Stimulated activated CD4-positive, alpha-beta T cell treated with anti-CD3 and anti-CD28 coated beads, Interleukin-1b, Interleukin-23, amount 100 ng/mL, for 4 hours (primary cell): ENCODE results near the gene VASN.

Experiments
- DNase-seq, 2 donors: peaks; one replicate each; pipeline ENCODE4 v3.0.0-alpha.2; 2020; ENCODE audit warnings: low read depth in 2 of 2

Gene VASN

DNA sequence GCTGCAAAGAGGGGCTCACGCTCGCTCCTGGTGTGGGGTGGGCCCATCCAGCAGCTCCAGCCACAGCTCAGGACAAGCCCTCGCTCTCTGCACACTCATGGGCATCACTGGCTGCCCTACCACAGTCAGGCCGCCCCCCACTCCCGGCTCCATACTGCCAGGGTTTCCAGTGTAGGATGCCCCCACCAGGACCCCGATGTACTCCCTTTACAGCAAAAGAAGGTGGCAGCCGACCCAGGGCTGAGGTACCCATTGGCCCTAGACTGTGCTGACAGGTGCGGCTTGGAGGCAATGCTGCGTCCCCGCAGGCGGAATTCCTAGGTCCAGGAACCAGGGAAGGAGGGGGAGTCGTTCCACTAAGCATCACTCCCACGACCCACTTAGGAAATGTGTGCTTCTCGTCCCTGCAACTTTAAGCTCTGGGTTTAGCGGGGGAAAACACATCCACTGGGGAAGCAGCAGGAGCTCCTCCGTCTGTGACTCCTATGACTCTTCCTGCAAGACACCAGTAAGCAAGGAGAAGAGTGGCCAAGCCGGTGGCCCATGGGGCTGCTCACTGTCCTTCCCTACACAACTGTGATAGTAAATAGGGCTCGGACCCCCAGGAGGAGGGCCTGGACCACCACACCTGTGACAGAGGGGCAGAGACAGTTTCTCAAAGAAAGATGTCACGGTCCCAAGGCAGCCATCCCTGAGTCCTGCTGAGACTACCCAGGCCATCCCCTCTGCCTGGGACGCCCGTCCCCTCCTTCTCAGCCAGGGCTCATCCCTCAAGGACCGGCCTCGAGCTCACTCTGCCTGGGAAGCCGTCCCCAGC lies 31.7 kb downstream of the VASN start:
- no peak for DNase-seq

DNA sequence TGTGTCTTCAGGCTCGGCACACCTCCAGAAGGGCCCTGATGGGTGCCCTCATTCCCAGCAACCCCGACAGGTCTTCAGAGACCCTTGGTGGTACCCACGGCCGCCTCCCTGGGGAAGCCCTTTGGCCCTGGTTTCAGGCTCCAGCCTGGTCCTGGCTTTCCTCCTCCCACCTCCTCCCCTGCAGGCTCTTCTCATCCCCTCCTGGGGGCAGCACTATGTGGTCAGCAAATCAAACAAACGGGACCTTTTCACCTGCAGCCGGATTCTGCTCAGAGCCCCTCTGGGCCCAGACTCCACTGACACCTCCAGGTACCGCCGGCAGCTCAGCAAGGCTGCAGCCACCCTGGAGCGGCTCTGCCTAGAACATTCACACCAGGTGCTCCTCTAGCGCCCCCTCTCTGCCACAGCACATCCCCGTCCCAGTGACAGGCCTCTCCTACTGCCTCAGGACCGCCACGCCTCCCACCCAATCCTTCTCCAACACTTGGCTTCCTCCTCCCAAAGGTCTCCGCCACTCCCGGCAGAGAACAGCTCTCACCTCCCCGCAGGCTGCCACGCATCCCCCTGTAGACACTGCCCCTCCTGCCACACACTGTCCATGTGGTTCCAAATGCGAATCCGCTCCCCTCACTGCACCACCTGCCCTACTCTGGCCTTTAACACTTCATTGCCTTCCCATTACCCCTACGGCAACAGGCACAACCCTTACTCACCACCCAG lies 32.8 kb downstream of the VASN start:
- DNase-seq: no peak

DNA sequence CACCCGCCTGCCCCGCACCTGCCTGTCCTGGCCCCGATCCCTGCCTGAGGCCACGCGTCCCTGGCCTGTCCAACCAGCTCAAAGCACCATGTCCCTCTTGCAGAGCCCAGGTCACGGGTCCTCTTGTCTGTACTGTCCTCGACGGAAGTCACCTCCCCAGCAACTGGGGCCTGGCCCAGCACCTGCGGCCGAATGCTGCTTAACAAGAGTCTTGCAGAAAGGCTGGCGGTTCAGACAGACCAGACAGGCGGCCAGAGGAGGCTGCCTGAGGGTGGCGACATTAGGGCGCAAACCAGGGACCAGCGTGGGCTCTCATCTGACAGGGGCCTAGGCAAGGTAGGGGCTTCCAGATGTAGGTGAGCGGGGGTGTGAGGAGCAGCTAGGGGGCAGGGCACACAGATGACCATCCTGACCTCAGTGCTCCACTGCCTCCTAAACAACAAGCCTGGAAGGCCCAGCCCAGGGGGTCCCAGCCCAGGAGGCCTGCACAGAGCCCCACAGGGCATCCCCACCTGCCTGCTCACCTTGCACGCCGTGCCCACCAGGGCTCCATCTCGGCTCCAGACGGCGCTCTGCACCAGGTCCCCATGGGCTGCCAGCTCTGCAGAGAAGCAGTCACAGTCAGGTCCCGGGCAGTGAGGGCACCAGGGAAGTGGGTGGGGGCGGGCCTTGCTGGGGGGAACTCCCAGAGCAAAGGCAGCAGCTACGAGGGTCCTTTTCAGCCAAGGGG lies 33.5 kb downstream of the VASN start:
- DNase-seq: no peak

DNA sequence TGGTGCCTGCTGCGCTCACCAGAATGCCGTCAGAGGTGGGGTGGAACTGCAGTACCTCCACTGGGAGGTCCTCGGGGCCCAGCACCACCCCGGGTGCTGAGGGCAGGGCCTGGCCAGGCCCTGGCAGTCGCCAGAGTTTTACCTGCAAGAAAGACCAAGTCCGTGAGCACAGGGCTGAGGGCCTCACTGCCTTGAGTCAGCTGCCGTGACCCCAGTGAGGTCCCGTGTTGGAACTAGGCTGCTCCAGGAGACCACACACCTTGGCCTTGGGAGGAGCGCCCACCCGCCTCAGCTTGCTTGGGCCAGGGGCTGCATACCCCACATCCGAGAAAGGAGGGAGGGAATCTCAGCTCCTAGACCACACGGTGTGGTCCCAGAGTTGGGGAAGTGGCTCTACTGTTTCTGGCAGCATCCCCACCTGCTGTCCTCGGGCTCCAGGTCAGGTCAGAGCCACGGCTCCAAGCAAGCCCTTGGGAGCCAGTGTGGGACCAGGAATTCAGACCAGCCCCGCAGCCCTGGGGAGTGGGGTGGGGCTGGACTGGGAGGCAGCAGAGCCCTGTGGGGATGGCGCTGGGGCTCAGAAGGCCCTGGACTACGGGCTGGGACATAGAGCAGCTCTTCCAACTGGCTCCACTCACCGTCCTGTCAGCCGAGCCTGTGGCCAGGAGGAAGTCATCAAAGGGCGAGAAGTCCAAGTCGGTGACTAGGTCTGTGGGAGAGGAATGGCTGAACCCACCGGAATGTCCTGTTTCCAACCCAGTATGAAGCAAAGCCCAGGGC lies 36.1 kb downstream of the VASN start:
- no peak for DNase-seq

DNA sequence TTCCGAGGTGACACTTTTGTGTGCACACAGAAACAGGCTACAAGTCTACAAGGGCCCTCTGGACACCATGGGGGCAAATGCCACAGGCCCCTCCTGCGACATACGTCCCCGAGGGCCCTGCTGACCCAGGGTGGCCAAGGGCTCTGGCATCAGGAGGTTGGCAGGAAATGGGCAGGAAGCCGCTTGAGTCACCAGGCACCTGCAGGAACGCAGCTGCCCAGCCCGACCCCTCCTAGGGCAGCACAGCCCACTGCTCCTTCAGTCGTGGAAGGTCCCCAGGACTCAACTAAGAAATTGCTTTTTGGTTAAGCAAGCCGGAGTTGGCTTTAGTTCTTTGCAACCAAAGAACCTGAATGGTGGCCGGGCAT lies 36.7 kb downstream of the VASN start:
- DNase-seq: no peak

DNA sequence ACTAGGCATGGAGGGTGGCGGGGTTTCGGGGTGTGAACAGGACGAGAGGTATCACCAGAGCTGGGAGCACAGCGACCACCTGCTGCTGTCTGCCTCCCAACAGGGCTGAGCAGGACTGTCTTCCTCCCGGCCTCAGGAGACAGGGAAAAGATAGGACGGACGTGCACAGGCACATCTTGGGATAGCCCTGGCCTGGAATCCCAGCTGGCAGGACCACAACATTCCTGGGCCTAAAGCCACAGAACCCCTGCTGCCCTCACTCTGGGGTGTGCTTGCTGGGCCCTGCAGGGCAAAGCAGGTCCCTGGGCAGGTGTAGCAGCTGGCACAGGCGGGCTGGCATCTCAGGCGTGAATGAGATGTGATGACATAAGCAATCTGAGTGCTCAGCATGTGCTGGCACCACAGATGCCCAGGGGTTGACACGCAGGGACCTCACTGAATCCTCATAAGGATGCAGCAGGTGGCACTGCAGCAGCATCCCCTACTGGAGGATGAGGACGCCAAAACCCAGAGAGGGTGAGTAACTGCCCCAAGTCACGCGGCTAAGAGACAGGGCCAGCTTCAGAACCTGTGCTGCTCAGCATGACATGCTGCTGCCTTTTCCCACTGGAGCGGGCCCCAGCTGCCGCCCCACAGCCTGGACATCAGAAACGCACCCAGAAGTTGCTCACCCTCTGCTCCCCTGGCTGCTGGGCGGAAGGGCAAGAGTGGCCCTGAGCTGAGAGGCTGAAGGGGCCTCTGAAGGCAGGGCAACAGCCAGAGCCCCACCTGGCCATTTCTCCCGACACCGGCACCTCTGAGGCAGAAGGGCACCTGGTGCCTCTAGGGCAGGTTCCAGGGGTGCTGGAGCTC lies 37.7 kb downstream of the VASN start:
- DNase-seq: no peak

DNA sequence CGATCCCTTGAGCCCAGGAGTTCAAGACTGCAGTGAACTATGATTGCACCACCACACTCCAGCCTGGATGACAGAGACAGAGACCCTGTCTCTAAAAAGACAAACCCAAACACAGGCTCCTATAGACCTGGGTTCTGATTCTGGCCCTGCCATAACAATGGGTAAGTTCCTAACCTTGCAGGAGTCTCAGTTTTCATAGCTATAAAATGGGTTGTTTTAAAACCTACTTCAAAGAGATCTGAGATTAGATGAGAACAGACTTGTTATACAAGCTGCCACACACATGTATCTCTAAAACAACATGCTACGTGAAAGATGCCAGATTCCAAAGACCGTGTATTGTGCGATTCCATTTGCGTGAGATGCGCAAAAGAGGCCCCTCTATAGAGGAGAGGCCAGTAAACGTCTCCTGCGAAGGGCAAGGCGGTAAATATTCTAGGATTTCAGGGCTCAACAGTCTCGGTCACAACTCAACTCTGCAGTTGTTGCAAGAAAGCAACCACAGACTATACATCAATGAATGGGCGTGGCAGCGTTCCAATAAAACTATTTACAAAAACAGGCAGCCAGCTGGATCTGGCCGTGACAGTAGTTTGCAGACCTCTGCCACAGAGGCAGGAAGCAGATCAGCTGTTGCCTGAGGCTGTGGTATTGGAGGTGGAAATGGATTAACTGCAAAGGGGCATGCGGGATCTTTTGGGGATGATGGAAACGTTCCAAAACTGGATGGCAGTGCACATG lies 38.9 kb downstream of the VASN start:
- DNase-seq: no peak

DNA sequence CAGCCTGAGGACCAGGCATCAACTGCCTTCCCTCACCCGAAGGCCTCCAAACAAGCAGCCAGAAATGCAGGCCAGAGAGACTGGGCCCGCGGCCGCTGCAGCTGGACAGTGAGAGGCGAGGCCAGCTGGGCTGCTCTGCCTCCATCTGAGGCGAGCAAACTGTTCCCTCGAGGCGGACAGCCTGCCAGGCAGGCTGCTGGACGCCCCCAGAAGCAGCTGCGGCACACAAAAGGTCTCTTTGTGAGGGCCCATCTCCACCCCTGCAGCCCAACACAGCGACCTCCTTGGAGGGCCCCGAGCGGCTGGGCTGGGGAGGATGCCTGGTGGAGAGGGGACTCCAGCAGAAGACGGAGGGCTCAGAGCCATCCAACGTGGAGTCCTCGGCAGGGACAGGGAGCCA lies 40.0 kb downstream of the VASN start:
- DNase-seq: no peak

DNA sequence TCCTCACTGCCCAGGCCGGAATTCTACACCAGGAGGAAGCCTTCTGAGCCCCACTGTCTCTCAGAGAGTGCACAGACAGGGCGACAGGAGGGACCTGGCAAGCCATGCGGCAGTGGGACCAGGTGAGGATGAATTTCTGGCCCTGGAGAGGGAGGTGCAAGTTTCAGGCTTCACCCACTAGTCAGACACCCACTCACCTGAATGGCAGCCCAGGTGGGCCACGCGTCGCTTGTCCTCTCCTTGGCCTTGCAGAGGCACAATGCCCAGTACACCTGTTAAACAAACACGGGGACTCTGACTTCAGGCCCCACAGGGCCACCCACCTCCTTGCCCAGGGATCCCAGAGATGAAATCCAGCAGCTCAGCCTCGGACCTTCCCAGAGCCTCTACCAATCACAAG lies 40.5 kb downstream of the VASN start:
- no peak for DNase-seq

DNA sequence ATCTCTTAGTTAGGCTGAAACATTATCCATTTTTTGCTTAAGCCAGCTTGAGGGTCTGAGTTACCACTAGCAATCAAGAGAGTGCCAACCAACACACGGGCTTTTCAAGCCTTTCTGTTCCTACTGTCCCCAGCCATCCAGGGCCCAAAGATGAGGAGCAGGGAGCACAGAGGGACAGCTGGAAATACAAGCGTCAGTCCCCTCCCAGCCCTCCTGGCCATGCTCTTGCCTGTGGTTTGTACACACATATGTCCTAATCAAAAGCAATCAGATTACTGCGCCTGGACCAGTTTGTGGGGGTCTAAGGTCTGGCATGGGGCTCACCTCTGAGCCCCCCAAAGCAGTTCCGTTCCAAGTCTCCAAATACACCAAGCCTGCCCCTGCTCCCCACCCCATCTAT lies 41.2 kb downstream of the VASN start:
- no peak for DNase-seq

DNA sequence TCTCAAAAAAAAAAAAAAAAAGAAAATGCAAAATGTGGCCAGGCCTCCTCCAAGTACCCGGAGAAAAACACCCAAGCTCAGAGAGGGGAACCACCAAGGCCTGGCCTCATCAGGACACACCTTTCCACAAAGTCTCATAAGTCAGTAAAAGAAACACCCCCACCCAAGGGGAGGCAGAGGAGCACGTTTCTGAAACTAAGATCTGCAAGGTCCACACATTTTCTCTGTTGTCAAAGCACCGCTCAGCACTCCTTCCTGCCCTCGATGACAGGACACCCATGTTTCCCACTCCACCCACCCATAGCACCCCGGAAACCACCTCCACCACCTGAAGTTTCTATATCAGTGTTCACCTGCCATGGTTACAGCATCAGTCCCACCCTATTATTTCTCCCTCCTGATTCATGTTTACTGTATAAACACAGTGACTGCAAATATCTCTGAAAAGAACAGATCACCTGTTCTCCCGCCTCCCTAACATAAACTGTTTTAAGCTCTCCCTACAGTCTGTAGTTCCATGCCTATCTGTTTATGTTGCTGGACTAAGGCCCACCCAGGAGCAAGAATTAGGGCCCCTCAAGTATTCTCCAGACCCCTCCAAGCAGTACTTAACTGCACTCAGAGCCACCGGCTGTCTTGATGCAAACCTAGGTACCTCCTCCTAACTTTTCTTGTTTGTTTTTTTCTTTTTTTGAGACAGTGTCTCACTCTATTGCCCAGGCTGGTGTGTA lies 42.7 kb downstream of the VASN start:
- DNase-seq: peak; percentile 56 to 63

DNA sequence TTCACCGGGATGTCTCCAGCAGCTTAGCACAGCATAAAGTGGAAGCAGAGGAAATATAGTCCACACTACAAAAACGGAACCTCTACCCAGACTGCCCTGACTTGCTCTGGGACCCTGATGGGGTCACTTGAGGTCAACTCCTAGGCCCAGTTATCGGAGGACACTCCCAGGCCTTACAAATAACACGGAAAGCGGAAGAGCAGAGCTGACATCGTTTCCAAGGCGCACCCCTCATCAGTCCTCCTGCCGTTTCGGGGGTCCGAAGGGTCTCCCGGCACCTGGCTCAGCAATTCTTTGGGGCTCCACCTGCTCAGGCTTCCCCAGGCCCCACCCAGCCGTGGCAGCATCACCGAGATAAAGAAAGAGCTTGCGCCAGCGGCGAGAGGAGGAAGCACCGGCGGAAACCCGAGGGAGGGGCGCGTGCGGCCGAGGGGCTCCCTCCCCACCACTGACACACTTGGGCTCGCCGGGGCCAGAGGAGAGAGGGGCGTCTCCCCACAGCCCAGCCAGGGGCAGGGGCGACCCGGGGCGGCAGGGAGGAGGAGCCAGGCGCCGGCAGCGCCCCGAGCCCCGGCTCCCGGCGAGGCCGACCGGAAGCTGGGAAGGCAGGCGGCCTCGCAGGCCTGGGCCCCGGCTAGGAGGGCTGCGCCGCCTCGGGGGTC lies 44.0 kb downstream of the VASN start:
- peak; percentile 39 to 43 for DNase-seq

DNA sequence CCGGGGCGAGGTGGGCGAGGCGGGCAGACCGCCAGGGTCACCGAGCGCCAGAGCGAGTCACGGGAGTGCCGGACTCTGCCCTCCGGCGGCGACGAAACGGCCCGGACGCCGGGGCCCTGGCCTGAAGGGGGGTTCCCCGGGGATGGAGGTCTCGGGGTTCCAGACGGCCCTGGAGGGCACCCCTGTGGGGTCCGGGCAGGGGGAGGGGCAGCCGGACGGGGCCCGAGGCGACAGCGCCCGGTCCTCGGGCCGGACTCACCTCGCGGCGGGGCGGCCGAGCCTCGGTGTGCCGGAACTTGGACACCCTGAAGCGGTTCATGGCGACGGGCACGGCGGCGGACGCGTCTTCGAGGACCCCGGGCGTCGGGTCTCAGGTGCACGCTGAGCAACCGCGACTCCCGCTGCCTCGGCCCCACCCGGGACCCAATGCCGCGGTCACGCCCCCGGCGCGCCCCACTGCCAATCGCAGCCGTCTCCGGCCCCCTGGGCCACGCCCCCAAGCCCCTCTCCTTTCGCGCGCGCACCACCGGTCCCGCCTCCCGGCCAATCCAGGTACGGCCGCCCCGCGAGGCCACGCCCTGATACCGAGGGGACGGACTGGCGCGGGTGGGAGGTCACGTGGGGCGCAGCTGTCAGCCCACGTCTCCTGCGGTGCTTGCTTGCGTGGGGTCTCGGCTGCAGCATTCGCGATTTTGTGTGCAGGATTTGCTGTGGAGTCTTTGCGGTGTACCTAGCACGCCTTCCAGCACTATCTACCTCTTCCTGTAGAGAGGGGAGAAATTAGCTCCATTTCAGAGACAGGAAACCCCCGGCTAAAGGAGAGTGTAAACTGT lies 44.8 kb downstream of the VASN start, which contains the start of gene CORO7:
CORO7 (minus strand) TSS at position 397 of the 833 bp plus-strand sequence; CDS start at position 319, 78 bp downstream.
- DNase-seq: peak; percentile 98 to 99

DNA sequence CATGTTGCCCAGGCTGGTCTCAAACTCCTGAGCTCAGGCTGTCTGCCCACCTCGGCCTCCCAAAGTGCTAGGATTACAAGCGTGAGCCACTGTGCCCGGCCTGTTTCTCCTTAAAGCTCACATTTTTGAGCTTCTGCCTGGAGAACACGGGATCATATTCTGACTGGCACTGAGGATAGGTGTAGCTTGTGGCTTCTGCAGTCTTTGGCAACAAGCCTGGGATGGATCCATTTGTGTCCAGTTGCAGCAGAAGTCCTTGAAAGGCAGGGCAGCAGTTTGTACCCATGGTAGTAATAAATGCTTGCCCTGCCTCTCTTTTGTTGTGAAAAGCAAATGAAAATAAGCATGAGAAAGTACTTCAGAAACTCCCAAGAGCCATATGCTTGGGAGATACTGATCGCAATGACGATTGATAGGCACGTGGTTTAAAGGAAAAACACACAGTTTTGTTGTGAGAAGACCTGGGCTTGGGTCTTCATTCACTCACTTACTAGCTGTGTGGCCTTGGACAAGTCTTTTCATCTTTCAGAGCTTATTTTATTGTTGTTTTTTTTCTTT lies 47.8 kb downstream of the VASN start:
- DNase-seq: no peak

DNA sequence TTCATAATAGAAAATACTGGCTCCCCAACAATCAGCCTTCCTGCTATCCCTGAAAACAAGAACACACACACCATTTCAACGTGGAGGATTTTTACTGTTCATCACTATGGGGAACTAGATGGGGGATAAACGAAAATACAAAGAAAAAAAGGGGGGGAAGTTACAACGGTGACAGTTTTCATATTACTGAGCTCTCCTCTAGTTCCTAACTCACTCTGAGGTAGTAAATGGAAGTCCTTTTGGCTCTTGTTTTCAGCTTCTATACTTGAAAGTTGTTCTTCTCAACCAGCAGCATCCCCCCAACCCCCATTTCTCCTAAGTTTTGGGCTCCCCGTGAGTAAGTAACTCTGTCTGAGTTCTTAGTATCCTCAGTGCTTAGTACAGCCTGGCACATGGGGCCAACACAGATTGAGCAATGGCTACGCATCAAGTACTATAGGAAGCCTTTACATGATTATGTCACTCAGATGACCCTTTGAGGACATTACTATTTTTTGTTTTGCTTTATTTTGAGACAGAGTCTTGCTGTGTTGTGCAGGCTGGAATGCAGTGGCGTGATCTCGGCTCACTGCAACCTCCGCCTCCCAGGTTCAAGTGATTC lies 49.0 kb downstream of the VASN start:
- DNase-seq: no peak

DNA sequence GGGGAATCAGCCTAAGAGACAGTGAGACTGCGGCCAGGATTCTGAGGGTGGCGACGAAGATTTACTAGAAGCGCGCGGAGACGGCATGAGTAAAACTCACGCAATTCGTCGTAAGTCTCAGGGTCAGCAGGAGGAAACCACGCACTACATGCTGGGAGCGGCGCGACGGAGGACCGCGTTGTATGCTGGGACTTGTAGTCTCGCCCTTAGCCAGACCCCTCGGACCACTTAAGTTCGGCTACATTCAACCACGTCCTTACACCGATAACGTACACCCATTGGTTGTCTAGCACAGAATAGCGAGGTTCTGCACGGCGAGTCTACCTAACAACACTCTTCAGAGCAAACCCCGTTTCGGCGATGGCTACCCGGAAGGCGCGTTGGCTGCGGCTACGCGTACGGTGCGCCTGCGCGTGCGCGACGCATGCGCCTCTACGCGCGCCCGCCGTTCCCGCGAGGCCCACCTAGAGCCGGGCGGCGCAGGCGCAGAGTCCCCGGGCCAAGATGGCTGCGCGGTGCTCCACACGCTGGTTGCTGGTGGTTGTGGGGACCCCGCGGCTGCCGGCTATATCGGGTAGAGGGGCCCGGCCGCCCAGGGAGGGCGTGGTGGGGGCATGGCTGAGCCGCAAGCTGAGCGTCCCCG lies 53.9 kb downstream of the VASN start, which contains the start of gene DNAJA3:
DNAJA3 (plus strand) TSS at position 491 of the 643 bp plus-strand sequence; CDS start at position 505, 14 bp downstream.
- peak; percentile 90 to 93 for DNase-seq
